Small intestine (tissue), 7 donors: ENCODE results near the gene FIS1. TPM values are rescaled to one million over a fixed set of nuclear protein-coding genes. Genes with fewer than 3 reads are reported as not detected.
"Not testable (repeated sequence)": the region's sequence is repeated elsewhere in the genome, so short reads cannot be mapped to it uniquely, and the experiment has no call there.

Source experiments
- DNase-seq, 2 donors: peaks; one replicate each; pipeline versions ENCODE4 v3.0.0 to v3.0.0-alpha.2; 2013
- FAIRE-seq: peaks from 2 replicates; lab custom pipeline; 2012; peaks lifted over from hg19 to GRCh38; lab: Jason Lieb, UNC
- H3K27ac ChIP-seq, 3 donors: one replicate each; pipeline ENCODE4 v1.5.1; 2013; ENCODE audit warnings: low read length in 2 of 3, mild to moderate bottlenecking in 2 of 3, control low read depth in 1 of 3, inconsistent platforms in 1 of 3, low read depth in 1 of 3, moderate library complexity in 1 of 3
- H3K27me3 ChIP-seq, 3 donors: one replicate each; pipeline ENCODE4 v1.6.1; 2013; ENCODE audit warnings: low read length in 3 of 3, inconsistent platforms in 1 of 3; ENCODE audit not compliant: control insufficient read depth in 3 of 3, insufficient read depth in 3 of 3
- H3K36me3 ChIP-seq, 3 donors: one replicate each; pipeline ENCODE4 v1.6.1; 2013; ENCODE audit warnings: low read length in 3 of 3, inconsistent platforms in 1 of 3, low read depth in 1 of 3, mild to moderate bottlenecking in 1 of 3, moderate library complexity in 1 of 3; ENCODE audit not compliant: control insufficient read depth in 3 of 3, insufficient read depth in 2 of 3
- H3K4me1 ChIP-seq, 3 donors: one replicate each; pipeline ENCODE4 v1.6.1; 2013; ENCODE audit warnings: low read length in 2 of 3, inconsistent platforms in 1 of 3, low read depth in 1 of 3, mild to moderate bottlenecking in 1 of 3, moderate library complexity in 1 of 3; ENCODE audit not compliant: control insufficient read depth in 3 of 3, insufficient read depth in 2 of 3
- H3K4me3 ChIP-seq, 3 donors: one replicate each; pipeline ENCODE4 v1.5.1; 2013; ENCODE audit warnings: low read length in 3 of 3, control low read depth in 1 of 3, inconsistent platforms in 1 of 3, low read depth in 1 of 3, mild to moderate bottlenecking in 1 of 3, moderate library complexity in 1 of 3
- H3K9me3 ChIP-seq, 2 donors: one replicate each; pipeline ENCODE4 v1.6.1; 2013; ENCODE audit warnings: low read depth in 1 of 2, low read length in 1 of 2; ENCODE audit not compliant: control insufficient read depth in 2 of 2, insufficient read depth in 1 of 2
- WGBS, 3 donors: extraction: QIAGEN DNeasy Blood & Tissue Kit; methylation state at CpG; one replicate each; pipeline ENCODE4 v1.1.7; 2013; 5-methylcytosine and 5-hydroxymethylcytosine counted together
- polyA plus RNA-seq, 4 donors: library from polyadenylated mRNA; stranded (reverse) in 3 of 4; unstranded in 1 of 4; fragments of 200-250 nt in 3 of 4; fragments of 120-200 nt in 1 of 4; gene quantifications; one replicate each; pipeline versions ENCODE4 v1.2.1 to v1.2.3, GENCODE V29; 2013
- donor health status: healthy with polysubstance abuse.
- donor health status: control.
- donor health status: control.
- donor health status: Bipolar disorder and iron deficiency.
- donor health status: healthy.

The FIS1 gene
- polyA plus RNA-seq, 4 donors = 136 to 319 (median 242) TPM

DNA sequence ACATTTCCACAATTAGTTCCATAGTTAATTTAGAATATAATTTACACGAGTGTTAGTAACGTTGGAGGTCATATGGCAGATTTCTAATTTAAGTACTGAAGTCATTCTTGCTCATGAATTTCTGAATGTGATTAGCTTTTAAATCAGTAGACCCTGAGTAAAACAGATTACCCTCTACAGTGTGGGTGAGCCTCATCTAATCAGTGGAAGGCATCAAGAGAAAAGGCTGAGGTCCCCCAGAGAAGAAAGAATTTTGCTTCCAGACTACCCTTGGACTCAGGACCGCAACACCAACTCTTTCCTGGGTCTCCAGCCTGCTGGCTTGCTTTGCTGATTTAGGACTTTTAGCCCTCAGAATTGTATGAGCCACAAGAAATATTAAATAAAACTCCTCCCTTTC, 43.6 kb upstream of the FIS1 start:
- Histone ChIP-seq H3K9me3 (peaks cover 0 to 3% of the 10 kb centered on the region in 2 donors), H3K27ac (no peak overlapping the region), H3K36me3 (no peaks in the 10 kb centered on the region), H3K4me1 (no peaks in the 10 kb centered on the region), H3K4me3 (no peak overlapping the region), H3K27me3 (peaks cover 0 to 41% (median 8%) of the 10 kb centered on the region in 3 donors)
- DNase-seq (no peak), FAIRE-seq (no peak)
- WGBS, 3 donors = 88 to 99% (median 90%) methylated on average over 3 of the region's 3 CpGs

DNA sequence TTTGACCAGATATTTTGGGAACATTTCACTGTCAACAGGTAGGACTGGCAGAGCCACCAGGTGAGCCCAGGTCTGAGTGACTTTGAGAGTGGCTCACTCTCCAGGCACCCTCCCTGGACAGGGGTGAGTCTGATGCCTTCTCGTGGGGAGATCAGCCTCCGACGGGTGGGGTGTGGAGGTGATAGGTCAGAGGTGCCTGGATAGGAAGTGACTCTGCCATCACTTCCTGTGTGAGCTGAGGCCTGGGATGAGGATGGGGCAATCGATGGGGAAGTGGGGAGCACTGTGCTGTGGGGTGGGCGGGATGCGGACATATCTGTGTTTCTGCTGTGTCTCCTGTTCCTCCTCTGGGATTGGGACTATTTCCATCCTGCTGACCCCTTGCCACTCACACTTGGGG, 42.2 kb upstream of the FIS1 start:
- Histone ChIP-seq H3K4me3 (no peak overlapping the region), H3K27ac (no peak overlapping the region), H3K9me3 (peaks cover 0 to 3% of the 10 kb centered on the region in 2 donors), H3K27me3 (peaks cover 0 to 31% (median 4%) of the 10 kb centered on the region in 3 donors), H3K36me3 (no peaks in the 10 kb centered on the region), H3K4me1 (no peaks in the 10 kb centered on the region)
- FAIRE-seq (no peak), DNase-seq (no peak)
- WGBS, 3 donors = 66 to 80% (median 77%) methylated on average over 6 of the region's 6 CpGs

DNA sequence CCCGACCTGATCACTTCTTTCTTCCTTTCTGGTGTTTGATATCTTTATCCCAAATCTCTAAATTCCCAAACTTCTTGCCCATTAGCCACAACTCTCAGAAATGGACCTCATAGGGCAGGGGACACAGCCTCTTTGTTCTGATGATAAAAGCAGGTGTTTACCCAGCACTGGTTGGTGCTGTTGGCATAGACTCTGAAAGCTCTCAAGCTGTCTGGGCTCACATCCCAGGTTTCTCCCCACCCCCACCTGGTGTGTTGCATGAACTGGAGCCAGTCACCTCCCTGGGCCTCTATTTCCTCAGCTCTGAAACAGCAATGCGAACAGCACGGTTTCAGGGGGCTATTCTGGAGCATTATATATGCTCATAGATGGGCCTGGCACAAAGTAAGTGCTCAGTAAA, 41.0 kb upstream of the FIS1 start:
- not testable (repeated sequence) for H3K27ac ChIP-seq, H3K9me3 ChIP-seq, H3K4me3 ChIP-seq, DNase-seq, H3K36me3 ChIP-seq, H3K4me1 ChIP-seq, FAIRE-seq
- WGBS, 3 donors = 10 to 68% (median 30%) methylated on average over 3 of the region's 3 CpGs
- peaks cover 0 to 25% (median 2%) of the 10 kb centered on the region in 3 donors for H3K27me3 ChIP-seq

DNA sequence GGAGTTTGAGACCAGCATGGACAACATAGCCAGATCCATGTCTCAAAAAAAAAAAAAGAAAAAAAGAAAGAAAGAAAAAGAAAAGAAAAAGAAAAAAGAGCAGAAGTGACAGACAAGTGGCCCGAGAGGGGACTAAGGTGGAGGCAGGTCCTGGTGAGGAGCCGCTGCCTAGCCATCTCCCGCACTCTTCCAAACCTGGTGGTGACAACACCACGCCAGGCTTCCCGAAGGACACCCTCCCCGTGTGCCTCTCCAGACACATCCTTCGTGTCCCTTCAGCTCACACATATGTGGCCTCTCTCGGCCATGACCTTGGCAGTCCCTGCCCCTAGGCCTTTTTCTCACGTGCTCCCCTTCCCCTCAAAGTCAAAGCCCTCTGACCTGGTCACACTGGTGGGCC, 40.3 kb upstream of the FIS1 start:
- H3K4me3 ChIP-seq = no peak overlapping the region
- no peaks in the 10 kb centered on the region for H3K36me3 ChIP-seq
- no peaks in the 10 kb centered on the region for H3K4me1 ChIP-seq
- DNase-seq (no peak), FAIRE-seq (no peak)
- H3K27me3 ChIP-seq = peaks cover 0 to 21% (median 0%) of the 10 kb centered on the region in 3 donors
- WGBS, 3 donors = 78 to 86% (median 85%) methylated on average over 9 of the region's 9 CpGs
- H3K9me3 ChIP-seq = peaks cover 0 to 3% of the 10 kb centered on the region in 2 donors
- no peak overlapping the region for H3K27ac ChIP-seq

DNA sequence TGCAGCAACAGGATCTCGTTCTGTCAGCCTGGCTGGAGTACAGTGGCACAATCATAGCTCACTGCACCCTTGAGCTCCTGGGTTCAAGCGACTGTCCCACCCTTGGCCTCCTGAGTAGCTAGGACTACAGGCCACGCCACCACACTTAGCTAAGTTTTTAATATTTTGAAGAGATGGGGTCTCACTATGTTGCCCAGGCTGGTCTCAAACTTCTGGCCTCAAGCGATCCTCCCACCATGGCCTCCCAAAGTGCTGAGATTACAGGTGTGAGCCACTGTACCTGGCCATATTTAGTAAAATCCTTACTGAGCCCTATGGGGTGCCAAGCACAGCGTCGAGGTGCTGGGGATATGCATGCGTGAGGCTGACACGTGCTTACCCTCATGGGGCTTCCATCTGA, 36.0 kb upstream of the FIS1 start:
- WGBS, 3 donors = 84 to 90% (median 89%) methylated on average over 8 of the region's 8 CpGs
- H3K9me3 ChIP-seq, H3K27me3 ChIP-seq, FAIRE-seq, H3K4me3 ChIP-seq, H3K36me3 ChIP-seq, DNase-seq, H3K27ac ChIP-seq, H3K4me1 ChIP-seq: not testable (repeated sequence)

DNA sequence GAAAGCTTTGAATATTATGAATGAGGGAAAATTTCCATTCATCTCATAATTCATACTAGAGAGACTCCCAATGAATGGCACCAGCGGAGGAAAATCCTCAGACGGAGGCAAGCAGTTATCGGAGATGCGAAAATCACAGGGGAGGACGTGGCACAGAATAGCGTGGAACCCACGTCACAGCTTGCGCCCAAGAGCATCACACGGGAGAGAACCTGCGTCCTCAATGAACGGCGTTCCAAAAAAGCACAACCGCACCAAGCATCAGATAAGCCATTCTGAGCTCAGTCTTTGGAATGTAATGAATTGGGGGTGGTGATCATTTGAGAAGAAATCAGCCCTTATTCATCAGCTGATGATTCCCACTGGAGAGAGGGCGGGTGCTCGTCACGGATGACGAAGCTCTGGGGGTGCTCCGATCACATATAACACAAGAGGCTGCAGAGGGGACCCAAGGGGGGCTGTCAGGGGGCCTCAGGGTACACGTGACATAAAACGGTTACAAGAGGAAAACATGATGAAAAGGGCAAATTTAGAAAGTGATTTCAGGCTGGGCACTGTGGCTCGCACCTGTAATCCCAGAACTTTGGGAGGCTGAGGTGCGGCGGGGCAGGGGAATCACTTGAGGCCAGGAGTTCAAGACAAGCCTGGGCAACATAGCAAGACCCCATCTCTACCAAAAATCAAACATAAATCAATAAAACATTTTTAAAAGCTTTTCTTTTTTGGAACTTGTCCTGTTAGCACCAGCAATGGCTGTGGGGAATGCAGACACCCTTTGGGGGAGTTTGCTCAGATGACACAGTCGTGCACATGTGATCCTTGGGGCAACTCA, 33.8 kb upstream of the FIS1 start:
- no peak for FAIRE-seq
- Histone ChIP-seq H3K36me3 (no peaks in the 10 kb centered on the region), H3K4me3 (no peak overlapping the region), H3K4me1 (no peaks in the 10 kb centered on the region), H3K9me3 (no peaks in the 10 kb centered on the region), H3K27ac (no peak overlapping the region), H3K27me3 (peaks cover 0 to 7% (median 0%) of the 10 kb centered on the region in 3 donors)
- no peak for DNase-seq
- WGBS, 3 donors = 84 to 86% (median 85%) methylated on average over 24 of the region's 24 CpGs

DNA sequence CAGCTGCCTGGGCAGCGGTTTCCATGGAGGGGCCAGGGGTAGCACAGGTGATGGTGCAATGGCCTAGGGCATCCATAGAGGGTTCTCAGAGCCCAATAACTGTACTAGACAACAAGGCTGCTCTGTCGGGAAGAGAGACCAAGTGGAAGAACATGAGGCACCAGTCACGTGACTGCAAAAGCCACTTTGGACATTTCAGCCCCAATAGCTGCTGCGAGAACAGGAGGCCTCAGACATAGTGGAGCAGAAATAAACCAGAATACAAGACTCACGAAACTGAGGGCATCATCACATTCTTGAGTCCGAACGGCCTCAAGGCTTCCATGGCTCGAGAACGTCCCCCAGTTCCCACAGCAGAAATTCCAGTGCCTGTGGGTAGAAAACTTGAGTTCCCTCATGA, 32.3 kb upstream of the FIS1 start:
- Histone ChIP-seq H3K9me3 (no peaks in the 10 kb centered on the region), H3K36me3 (no peaks in the 10 kb centered on the region), H3K4me3 (no peak overlapping the region), H3K27me3 (peaks cover 0 to 5% (median 0%) of the 10 kb centered on the region in 3 donors), H3K4me1 (no peaks in the 10 kb centered on the region), H3K27ac (no peak overlapping the region)
- FAIRE-seq (no peak), DNase-seq (no peak)
- 75 to 86% (median 77%) methylated on average over 9 of the region's 9 CpGs for WGBS, 3 donors

DNA sequence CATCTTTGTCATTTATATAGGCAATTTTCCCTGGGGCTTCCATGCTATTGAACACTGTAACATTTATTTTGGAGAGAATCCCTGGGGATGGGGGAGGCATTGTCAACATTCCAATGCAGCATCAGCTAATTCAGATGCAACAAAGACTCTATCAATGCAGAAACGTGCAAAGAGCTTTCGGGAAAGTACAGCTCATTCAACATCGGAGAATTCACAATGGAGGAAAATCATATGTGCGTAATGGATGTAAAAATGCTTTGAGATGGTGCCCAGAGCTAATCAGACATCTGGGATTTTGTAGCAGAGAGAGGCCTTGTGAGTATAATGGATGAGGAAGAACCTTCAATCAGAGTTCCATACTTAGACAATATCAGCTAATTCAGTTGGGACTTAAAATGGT, 28.3 kb upstream of the FIS1 start:
- Histone ChIP-seq H3K36me3 (no peaks in the 10 kb centered on the region), H3K27ac (no peak overlapping the region), H3K4me1 (no peaks in the 10 kb centered on the region), H3K9me3 (no peaks in the 10 kb centered on the region), H3K27me3 (no peaks in the 10 kb centered on the region), H3K4me3 (no peak overlapping the region)
- DNase-seq (no peak), FAIRE-seq (no peak)
- 59 to 70% (median 67%) methylated on average over 4 of the region's 4 CpGs for WGBS, 3 donors
